Measurements from ENCODE around the gene PDF.

PDF gene

GRCh38 chr16:69322343-69322742 lies 8.0 kb downstream of the PDF start:
- Histone ChIP-seq H3K27ac (ENCODE audit: low read depth, low read length) (no peak overlapping the region), H3K9ac (ENCODE audit: low read depth, low read length) (no peak overlapping the region), H3K4me1 (ENCODE audit: insufficient read depth, low read length) (no peaks in the 10 kb centered on the region), H3K36me3 (ENCODE audit: insufficient read depth, low read length) (peaks cover 91% of the 10 kb centered on the region), H3K4me3 (ENCODE audit: low read length) (no peak overlapping the region), H3K9me3 (ENCODE audit: insufficient read depth, low read depth, low read length) (no peaks in the 10 kb centered on the region), H3K27me3 (ENCODE audit: insufficient read depth, low read length) (no peaks in the 10 kb centered on the region)
- WGBS, result 95% methylated on average over 7 of the region's 7 CpGs

GRCh38 chr16:69321080-69321479 lies 9.3 kb downstream of the PDF start:
- H3K9me3 ChIP-seq (ENCODE audit: insufficient read depth, low read depth, low read length), result no peaks in the 10 kb centered on the region
- no peak overlapping the region for H3K9ac ChIP-seq (ENCODE audit: low read depth, low read length)
- H3K36me3 ChIP-seq (ENCODE audit: insufficient read depth, low read length), result peaks cover 90% of the 10 kb centered on the region

GRCh38 chr16:69320740-69321073 lies 9.7 kb downstream of the PDF start:
- Histone ChIP-seq H3K27me3 (ENCODE audit: insufficient read depth, low read length) (no peaks in the 10 kb centered on the region), H3K4me1 (ENCODE audit: insufficient read depth, low read length) (no peaks in the 10 kb centered on the region), H3K4me3 (ENCODE audit: low read length) (no peak overlapping the region), H3K27ac (ENCODE audit: low read depth, low read length) (no peak overlapping the region), H3K9me3 (ENCODE audit: insufficient read depth, low read depth, low read length) (no peaks in the 10 kb centered on the region), H3K9ac (ENCODE audit: low read depth, low read length) (no peak overlapping the region), H3K36me3 (ENCODE audit: insufficient read depth, low read length) (peaks cover 90% of the 10 kb centered on the region)
- 91% methylated on average over 13 of the region's 13 CpGs for WGBS

More at GRCh38 chr16:69321080-69321479, 9.3 kb downstream of the PDF start:
- H3K4me3 ChIP-seq (ENCODE audit: low read length), result no peak overlapping the region
- H3K27me3 ChIP-seq (ENCODE audit: insufficient read depth, low read length), result no peaks in the 10 kb centered on the region
- 96% methylated on average over 22 of the region's 22 CpGs for WGBS
- H3K4me1 ChIP-seq (ENCODE audit: insufficient read depth, low read length), result no peaks in the 10 kb centered on the region
- H3K27ac ChIP-seq (ENCODE audit: low read depth, low read length), result no peak overlapping the region

- Histone ChIP-seq H3K9ac (ENCODE audit: low read depth, low read length) (no peak overlapping the region), H3K27me3 (ENCODE audit: insufficient read depth, low read length) (no peaks in the 10 kb centered on the region), H3K4me3 (ENCODE audit: low read length) (no peak overlapping the region), H3K4me1 (ENCODE audit: insufficient read depth, low read length) (no peaks in the 10 kb centered on the region), H3K27ac (ENCODE audit: low read depth, low read length) (no peak overlapping the region), H3K9me3 (ENCODE audit: insufficient read depth, low read depth, low read length) (no peaks in the 10 kb centered on the region), H3K36me3 (ENCODE audit: insufficient read depth, low read length) (peaks cover 91% of the 10 kb centered on the region)
- 95% methylated on average over 30 of the region's 30 CpGs for WGBS
Observed at GRCh38 chr16:69319826-69320739, 10.3 kb downstream of the PDF start.

GRCh38 chr16:69319381-69319780 lies 11.0 kb downstream of the PDF start:
- Histone ChIP-seq H3K4me1 (ENCODE audit: insufficient read depth, low read length) (no peaks in the 10 kb centered on the region), H3K27me3 (ENCODE audit: insufficient read depth, low read length) (no peaks in the 10 kb centered on the region), H3K27ac (ENCODE audit: low read depth, low read length) (no peak overlapping the region), H3K36me3 (ENCODE audit: insufficient read depth, low read length) (peaks cover 87% of the 10 kb centered on the region), H3K9me3 (ENCODE audit: insufficient read depth, low read depth, low read length) (no peaks in the 10 kb centered on the region), H3K9ac (ENCODE audit: low read depth, low read length) (no peak overlapping the region), H3K4me3 (ENCODE audit: low read length) (no peak overlapping the region)
- 91% methylated on average over 9 of the region's 9 CpGs for WGBS

- 96% methylated on average over 10 of the region's 10 CpGs for WGBS
- Histone ChIP-seq H3K27me3 (ENCODE audit: insufficient read depth, low read length) (no peaks in the 10 kb centered on the region), H3K36me3 (ENCODE audit: insufficient read depth, low read length) (peaks cover 86% of the 10 kb centered on the region), H3K4me3 (ENCODE audit: low read length) (no peak overlapping the region), H3K9me3 (ENCODE audit: insufficient read depth, low read depth, low read length) (no peaks in the 10 kb centered on the region), H3K4me1 (ENCODE audit: insufficient read depth, low read length) (no peaks in the 10 kb centered on the region), H3K27ac (ENCODE audit: low read depth, low read length) (no peak overlapping the region), H3K9ac (ENCODE audit: low read depth, low read length) (no peak overlapping the region)
Observed at GRCh38 chr16:69318911-69319289, 11.5 kb downstream of the PDF start.

GRCh38 chr16:69318177-69318910 lies 12.0 kb downstream of the PDF start:
- Histone ChIP-seq H3K9ac (ENCODE audit: low read depth, low read length) (no peak overlapping the region), H3K4me3 (ENCODE audit: low read length) (no peak overlapping the region), H3K9me3 (ENCODE audit: insufficient read depth, low read depth, low read length) (no peaks in the 10 kb centered on the region), H3K27ac (ENCODE audit: low read depth, low read length) (no peak overlapping the region), H3K36me3 (ENCODE audit: insufficient read depth, low read length) (peaks cover 84% of the 10 kb centered on the region), H3K4me1 (ENCODE audit: insufficient read depth, low read length) (no peaks in the 10 kb centered on the region), H3K27me3 (ENCODE audit: insufficient read depth, low read length) (no peaks in the 10 kb centered on the region)
- 96% methylated on average over 30 of the region's 30 CpGs for WGBS

- H3K36me3 ChIP-seq (ENCODE audit: insufficient read depth, low read length), result peaks cover 68% of the 10 kb centered on the region
- no peak overlapping the region for H3K9ac ChIP-seq (ENCODE audit: low read depth, low read length)
- 96% methylated on average over 17 of the region's 17 CpGs for whole genome bisulfite sequencing
- no peaks in the 10 kb centered on the region for H3K9me3 ChIP-seq (ENCODE audit: insufficient read depth, low read depth, low read length)
- no peak overlapping the region for H3K27ac ChIP-seq (ENCODE audit: low read depth, low read length)
- H3K4me1 ChIP-seq (ENCODE audit: insufficient read depth, low read length), result peaks cover 4% of the 10 kb centered on the region; the same call in 1 of the 2 replicates
- no peaks in the 10 kb centered on the region for H3K27me3 ChIP-seq (ENCODE audit: insufficient read depth, low read length)
- no peak overlapping the region for H3K4me3 ChIP-seq (ENCODE audit: low read length)
Observed at GRCh38 chr16:69316595-69317034, 13.8 kb downstream of the PDF start.

GRCh38 chr16:69315486-69316311 lies 14.7 kb downstream of the PDF start:
- H3K36me3 ChIP-seq (ENCODE audit: insufficient read depth, low read length), result peaks cover 59% of the 10 kb centered on the region
- H3K4me1 ChIP-seq (ENCODE audit: insufficient read depth, low read length), result peaks cover 4% of the 10 kb centered on the region; the same call in 1 of the 2 replicates
- H3K9ac ChIP-seq (ENCODE audit: low read depth, low read length), result no peak overlapping the region
- no peaks in the 10 kb centered on the region for H3K9me3 ChIP-seq (ENCODE audit: insufficient read depth, low read depth, low read length)
- no peak overlapping the region for H3K4me3 ChIP-seq (ENCODE audit: low read length)
- no peaks in the 10 kb centered on the region for H3K27me3 ChIP-seq (ENCODE audit: insufficient read depth, low read length)
- H3K27ac ChIP-seq (ENCODE audit: low read depth, low read length), result no peak overlapping the region
- 95% methylated on average over 30 of the region's 30 CpGs for WGBS

GRCh38 chr16:69314534-69314933 lies 15.9 kb downstream of the PDF start:
- peaks cover 4% of the 10 kb centered on the region; the same call in 1 of the 2 replicates for H3K4me1 ChIP-seq (ENCODE audit: insufficient read depth, low read length)
- no peaks in the 10 kb centered on the region for H3K27me3 ChIP-seq (ENCODE audit: insufficient read depth, low read length)
- 97% methylated on average over 11 of the region's 11 CpGs for WGBS
- H3K9ac ChIP-seq (ENCODE audit: low read depth, low read length), result no peak overlapping the region
- H3K4me3 ChIP-seq (ENCODE audit: low read length), result no peak overlapping the region
- H3K36me3 ChIP-seq (ENCODE audit: insufficient read depth, low read length), result peaks cover 47% of the 10 kb centered on the region
- no peak overlapping the region for H3K27ac ChIP-seq (ENCODE audit: low read depth, low read length)
- H3K9me3 ChIP-seq (ENCODE audit: insufficient read depth, low read depth, low read length), result no peaks in the 10 kb centered on the region
